ENCODE results near the gene COX7A2L.
"Not testable (repeated sequence)": the region's sequence is repeated elsewhere in the genome, so short reads cannot be mapped to it uniquely, and the experiment has no call there.

- not testable (repeated sequence) for TF ChIP-seq ZNF274 (IDR thresholded peaks at IDR 0.05; ENCODE audit: low read depth, low read length); SUZ12 (IDR thresholded peaks at IDR 0.05; ENCODE audit: extremely low read depth, insufficient read depth, insufficient read length)
These were observed 19.0 kb upstream of the COX7A2L start for GRCh38 chr2:42380026-42380425.

All from NT2/D1 (cell line).